K562 (cell line): Measurements from ENCODE around the gene MORC1.

Experiments used
- FOXA1 ChIP-seq: fragments of 450-650 bp; IDR thresholded peaks from 2 replicates; pipeline ENCODE4 v1.6.1; 2016; ENCODE audit warnings: mild to moderate bottlenecking, borderline replicate concordance
- POLR2AphosphoS5 ChIP-seq: IDR thresholded peaks from 2 replicates; pipeline ENCODE4 v1.6.1; 2011; ENCODE audit warnings: mild to moderate bottlenecking, low read depth, low read length, moderate library complexity; ENCODE audit not compliant: control insufficient read depth, insufficient read depth
- ZNF3 ChIP-seq: fragments of 250-450 bp; sonication (Bioruptor Pico); IDR thresholded peaks from 2 replicates; pipeline ENCODE4 v1.5.0; 2021; ENCODE audit warnings: mild to moderate bottlenecking, moderate library complexity
- TF ChIP-seq, protein P1 (sequence below): fragments of 450-650 bp; IDR thresholded peaks from 2 replicates; pipeline ENCODE4 v1.6.1; 2017; ENCODE audit warnings: antibody characterized with exemption, mild to moderate bottlenecking
- TF ChIP-seq, protein P2 (sequence below): fragments of 450-650 bp; IDR thresholded peaks from 2 replicates; pipeline ENCODE4 v1.6.1; 2016; ENCODE audit warnings: mild to moderate bottlenecking

DNA sequence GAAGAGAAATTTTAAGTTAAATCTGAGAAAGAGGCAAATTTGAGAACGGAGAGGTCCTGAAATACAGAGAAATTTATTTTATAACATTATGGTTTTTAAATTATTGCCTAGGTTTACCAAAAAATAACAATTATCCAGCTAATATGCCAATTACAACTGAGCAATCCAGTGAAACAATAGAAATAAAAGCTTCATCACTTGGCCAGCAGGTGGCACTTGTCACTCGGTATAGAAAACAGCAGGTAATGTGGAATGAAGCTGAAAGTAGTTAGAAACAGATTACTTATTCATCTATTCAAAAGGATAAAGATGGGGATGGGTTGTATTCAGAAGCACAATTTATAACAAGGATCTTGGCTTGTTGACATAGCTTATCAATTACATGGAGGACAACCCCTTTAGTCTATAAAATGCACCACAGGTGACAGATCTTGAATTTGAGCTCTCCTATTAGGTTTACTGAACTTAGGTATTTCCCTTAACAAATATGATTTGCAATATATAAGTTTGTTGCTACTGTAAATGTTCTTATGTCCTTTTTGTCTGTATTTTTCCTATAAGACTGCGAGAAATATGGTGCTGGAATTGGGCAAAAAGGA, 94.2 kb downstream of the MORC1 start:
- TF ChIP-seq ZNF3 (CRISPR knock-in tag) (no peak), FOXA1 (no peak), POLR2AphosphoS5 (no peak)
- TF ChIP-seq, protein P1, sequence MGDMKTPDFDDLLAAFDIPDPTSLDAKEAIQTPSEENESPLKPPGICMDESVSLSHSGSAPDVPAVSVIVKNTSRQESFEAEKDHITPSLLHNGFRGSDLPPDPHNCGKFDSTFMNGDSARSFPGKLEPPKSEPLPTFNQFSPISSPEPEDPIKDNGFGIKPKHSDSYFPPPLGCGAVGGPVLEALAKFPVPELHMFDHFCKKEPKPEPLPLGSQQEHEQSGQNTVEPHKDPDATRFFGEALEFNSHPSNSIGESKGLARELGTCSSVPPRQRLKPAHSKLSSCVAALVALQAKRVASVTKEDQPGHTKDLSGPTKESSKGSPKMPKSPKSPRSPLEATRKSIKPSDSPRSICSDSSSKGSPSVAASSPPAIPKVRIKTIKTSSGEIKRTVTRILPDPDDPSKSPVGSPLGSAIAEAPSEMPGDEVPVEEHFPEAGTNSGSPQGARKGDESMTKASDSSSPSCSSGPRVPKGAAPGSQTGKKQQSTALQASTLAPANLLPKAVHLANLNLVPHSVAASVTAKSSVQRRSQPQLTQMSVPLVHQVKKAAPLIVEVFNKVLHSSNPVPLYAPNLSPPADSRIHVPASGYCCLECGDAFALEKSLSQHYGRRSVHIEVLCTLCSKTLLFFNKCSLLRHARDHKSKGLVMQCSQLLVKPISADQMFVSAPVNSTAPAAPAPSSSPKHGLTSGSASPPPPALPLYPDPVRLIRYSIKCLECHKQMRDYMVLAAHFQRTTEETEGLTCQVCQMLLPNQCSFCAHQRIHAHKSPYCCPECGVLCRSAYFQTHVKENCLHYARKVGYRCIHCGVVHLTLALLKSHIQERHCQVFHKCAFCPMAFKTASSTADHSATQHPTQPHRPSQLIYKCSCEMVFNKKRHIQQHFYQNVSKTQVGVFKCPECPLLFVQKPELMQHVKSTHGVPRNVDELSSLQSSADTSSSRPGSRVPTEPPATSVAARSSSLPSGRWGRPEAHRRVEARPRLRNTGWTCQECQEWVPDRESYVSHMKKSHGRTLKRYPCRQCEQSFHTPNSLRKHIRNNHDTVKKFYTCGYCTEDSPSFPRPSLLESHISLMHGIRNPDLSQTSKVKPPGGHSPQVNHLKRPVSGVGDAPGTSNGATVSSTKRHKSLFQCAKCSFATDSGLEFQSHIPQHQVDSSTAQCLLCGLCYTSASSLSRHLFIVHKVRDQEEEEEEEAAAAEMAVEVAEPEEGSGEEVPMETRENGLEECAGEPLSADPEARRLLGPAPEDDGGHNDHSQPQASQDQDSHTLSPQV = no peak
- TF ChIP-seq, protein P2, sequence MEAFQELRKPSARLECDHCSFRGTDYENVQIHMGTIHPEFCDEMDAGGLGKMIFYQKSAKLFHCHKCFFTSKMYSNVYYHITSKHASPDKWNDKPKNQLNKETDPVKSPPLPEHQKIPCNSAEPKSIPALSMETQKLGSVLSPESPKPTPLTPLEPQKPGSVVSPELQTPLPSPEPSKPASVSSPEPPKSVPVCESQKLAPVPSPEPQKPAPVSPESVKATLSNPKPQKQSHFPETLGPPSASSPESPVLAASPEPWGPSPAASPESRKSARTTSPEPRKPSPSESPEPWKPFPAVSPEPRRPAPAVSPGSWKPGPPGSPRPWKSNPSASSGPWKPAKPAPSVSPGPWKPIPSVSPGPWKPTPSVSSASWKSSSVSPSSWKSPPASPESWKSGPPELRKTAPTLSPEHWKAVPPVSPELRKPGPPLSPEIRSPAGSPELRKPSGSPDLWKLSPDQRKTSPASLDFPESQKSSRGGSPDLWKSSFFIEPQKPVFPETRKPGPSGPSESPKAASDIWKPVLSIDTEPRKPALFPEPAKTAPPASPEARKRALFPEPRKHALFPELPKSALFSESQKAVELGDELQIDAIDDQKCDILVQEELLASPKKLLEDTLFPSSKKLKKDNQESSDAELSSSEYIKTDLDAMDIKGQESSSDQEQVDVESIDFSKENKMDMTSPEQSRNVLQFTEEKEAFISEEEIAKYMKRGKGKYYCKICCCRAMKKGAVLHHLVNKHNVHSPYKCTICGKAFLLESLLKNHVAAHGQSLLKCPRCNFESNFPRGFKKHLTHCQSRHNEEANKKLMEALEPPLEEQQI = no peak
